HG03469 (cell line): ENCODE measurements around the gene CCL11.

Experiments
- ATAC-seq: cut with Tn5 transposase; IDR thresholded peaks from one replicate; pipeline ENCODE4 v1.9.1; 2021; ENCODE audit warnings: mild to moderate bottlenecking, moderate library complexity, moderate number of reproducible peaks; ENCODE audit not compliant: unreplicated experiment

Gene CCL11

GRCh38 chr17:34285286-34285792 lies at the start of gene CCL11:
TSS of gene CCL11 (plus strand) at chr17:34285742. CDS start at chr17:34285809, 67 bp downstream.
- ATAC-seq = no peak

DNA sequence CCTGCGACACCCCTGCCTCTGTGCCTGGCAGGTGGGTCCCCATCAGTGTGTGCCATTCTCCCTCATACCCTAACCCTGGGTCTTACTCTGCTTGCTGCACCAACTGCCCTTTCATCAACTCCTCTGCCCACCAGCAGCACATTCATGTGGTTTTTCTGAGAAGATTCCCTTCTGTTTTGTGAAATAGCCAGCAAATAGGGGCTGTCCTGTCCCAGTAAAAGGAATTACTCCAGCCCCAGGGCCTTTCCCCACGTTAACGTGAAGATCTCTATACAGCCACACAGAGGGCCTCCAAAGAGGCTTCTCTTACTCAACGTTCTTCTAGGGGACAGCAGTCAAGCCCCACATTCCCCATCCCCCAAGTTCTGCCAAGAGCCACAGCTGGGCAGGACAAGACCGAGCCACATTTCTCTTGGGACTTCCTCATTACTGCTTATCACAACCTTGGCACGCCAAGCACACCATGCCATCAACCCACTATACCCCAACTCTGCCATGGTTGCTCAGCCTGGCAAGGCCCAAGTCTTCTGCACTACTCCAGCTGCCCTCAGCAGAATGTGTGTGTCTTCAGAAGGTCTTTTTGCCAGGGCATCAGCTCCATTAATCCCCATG lies 49.2 kb upstream of the CCL11 start:
- no peak for ATAC-seq

GRCh38 chr17:34237458-34237857 lies 48.1 kb upstream of the CCL11 start:
- ATAC-seq = no peak

- ATAC-seq = no peak
Observed at GRCh38 chr17:34241062-34241461, 44.5 kb upstream of the CCL11 start.

GRCh38 chr17:34242587-34243363 lies 42.8 kb upstream of the CCL11 start:
- ATAC-seq = no peak

DNA sequence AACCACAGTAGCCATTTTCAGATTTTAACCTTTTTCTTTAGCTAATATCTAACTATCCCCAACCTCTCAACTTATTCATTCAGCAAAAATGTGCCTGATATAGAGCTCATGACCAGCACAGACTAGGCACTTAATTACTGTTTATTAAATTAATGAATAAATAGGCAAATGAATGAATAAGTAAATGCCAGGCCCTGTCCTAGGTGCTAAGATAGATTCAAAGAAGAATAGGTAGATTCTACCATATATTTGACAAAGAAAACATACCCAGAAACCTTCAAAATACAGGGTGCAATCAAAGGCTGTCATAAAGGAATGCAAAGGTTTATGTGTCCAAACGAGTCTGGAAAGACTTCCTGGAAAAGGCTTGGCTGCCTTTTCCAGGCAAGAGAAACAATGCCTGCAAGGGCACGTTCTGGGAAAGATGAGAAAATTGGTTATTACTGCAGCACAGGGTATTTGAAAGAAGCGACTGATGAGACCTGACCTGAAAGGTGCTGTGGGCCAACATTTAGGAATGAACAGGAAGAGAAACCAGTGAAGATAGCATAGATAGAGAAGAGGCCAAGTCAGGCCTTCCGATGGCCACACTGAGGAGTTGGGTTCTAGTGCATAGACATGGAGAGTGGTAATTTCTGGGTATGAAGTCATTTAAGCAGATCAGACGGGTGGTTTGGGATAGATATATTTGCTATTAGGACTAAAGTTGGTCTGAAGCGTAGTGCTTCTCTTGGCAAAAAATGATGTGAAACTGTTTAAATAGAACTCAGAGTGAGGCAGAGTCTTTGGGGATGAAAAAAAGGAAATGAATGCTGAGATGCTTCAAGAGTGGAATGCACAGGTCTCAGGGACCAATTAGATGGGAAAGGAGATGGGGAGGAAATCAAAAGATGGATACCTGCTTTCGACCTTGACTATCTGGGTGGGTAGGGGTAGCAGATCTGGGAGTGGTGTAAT lies 41.9 kb upstream of the CCL11 start:
- ATAC-seq = no peak

- no peak for ATAC-seq
Observed at GRCh38 chr17:34245351-34245905, 40.1 kb upstream of the CCL11 start.

GRCh38 chr17:34246446-34246845 lies 39.1 kb upstream of the CCL11 start:
- ATAC-seq = no peak

- no peak for ATAC-seq
Observed at GRCh38 chr17:34246881-34247280, 38.7 kb upstream of the CCL11 start.

DNA sequence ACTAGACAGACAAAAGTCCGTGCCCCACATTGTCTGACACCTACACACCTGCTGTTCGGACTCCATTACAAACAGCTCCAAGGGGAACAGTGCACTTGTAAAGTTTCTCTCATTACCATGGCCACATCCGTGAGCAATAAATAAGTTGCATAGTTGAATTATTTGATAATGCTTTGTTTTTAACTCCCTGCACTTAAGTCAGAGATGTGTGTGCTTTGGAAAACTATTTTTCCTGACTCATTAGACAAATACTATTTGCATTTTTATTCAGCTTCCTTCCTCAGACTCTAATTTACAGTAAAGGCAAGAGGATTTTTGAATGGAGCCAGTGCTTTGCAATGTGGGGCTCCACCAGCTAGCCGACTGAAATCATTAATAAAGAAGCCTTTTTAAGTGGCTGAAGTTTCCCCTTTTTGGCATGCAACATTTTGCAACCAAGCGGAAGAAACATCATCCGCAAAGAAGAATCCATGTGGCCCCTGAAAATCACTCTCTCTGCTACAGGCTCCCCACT lies 37.0 kb upstream of the CCL11 start:
- ATAC-seq = no peak

DNA sequence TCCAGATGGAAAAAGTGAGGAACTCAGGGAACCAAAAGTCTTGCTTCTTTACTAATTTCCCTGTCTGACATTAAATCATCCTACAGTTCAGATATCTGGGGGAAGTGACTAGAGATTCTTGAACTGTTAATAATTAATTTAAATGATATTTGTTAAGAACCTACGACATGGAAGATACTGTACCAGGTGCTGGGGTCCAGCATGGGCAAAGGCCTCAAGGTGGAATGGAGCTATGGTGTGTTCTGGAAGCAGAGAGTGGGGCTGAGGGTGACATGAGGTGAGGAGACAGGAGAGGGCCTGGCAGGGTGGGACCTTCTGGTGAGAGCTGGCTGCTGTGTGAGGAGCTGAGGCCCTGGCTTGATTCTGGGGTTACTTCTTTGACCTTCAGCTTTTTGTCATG lies 36.5 kb upstream of the CCL11 start:
- no peak for ATAC-seq

DNA sequence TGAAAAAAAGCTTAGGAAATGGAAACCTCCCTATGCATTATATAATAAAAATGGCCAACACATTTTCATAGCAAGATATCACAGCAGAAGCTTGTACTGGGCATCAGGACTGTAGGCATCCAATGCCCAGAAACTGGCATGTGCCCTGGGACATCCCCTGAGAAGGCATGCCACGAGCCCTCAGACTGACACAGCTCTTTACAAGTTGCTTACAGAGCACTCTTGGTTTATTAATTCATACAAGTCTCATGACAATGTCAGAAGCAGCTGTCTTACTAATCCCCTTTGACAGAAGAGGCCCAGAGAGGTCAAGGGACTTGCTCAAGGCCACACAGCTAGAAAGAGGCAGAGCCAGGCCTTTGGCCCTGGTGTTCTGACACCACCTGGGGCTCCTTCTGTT lies 36.1 kb upstream of the CCL11 start:
- no peak for ATAC-seq

DNA sequence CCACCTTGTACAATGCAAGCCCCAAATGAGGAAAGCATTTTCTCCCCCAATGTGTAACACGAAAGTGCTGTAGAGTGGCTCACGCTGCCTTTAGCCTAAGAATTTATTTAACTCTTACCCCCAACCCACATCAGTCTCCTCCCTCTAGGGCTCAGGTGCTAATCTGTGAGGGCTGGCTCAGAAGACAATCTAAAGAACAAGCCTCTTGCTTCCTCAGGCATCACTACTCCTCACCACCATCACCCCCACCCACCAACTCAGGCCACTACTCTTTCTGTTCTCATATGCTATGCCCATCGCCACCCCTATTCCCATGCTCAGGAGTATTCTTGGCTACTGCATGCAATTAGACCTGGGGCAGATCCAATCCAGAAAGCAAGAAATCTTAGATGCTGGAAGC lies 34.4 kb upstream of the CCL11 start:
- ATAC-seq = no peak

DNA sequence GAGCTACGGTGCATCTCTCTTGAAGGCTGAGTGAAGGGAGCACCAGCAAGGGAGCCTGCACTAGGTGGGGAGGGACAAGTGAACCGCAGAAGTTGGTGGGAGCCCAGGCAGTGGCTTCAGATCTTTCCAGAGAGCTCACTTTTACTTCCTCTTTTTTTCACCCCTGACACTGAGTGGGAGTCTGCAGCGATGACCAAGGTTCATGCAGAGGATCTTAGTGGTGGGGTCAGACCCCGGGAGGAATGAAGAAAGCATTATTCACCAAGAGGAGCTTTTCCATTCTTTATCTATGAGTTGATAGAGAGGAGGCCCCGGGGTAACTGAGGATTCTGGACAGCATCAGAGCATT lies 33.5 kb upstream of the CCL11 start:
- no peak for ATAC-seq

DNA sequence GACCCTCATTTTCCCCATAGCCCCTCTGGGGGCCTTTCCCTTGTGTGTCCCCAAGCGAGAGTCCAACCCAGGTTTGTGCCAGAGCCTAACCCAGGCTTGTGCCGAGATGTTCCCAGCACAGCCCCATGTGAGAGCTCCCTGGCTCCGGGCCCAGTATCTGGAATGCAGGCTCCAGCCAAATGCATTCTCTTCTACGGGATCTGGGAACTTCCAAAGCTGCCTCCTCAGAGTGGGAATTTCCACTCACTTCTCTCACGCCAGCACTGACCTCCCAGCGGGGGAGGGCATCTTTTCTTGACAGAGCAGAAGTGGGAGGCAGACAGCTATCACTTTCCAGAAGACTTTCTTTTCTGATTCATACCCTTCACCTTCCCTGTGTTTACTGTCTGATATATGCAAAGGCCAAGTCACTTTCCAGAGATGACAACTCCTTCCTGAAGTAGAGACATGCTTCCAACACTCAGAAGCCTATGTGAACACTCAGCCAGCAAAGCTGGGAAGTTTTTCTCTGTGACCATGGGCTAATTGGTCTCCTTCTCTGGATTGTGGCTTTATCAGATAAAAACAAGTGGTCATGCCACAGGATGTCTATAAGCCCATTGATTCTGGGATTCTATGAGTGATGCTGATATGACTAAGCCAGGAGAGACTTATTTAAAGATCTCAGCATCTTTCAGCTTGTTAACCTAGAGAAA lies 33.0 kb upstream of the CCL11 start:
- ATAC-seq = no peak

- no peak for ATAC-seq
Observed at GRCh38 chr17:34253139-34253525, 32.4 kb upstream of the CCL11 start.

DNA sequence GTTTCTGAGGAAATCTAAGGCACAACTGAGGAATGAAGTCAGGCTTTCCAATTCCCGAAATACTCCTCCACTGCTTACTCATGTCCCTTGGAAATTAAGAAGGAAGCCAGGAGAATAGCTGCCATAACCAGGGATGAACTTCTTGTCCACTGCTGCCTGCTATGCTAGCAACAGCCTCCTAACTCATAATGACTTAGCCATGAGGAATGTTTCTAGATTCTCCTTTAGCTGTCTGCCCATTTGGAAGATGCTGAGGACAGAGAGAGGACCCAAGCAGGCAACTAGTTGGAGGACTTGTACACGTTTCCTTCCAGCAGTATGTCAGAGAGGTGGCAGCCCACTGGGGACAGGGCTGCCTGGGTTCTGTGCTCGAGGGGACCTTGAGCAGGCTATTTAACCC lies 31.4 kb upstream of the CCL11 start:
- ATAC-seq = no peak

GRCh38 chr17:34254651-34255380 lies 30.7 kb upstream of the CCL11 start, which contains the start of gene CCL2:
TSS of gene CCL2 (plus strand) at chr17:34255285. CDS start at chr17:34255350, 65 bp downstream.
- no peak for ATAC-seq

GRCh38 chr17:34255381-34255732 lies 30.2 kb upstream of the CCL11 start:
- ATAC-seq = no peak

DNA sequence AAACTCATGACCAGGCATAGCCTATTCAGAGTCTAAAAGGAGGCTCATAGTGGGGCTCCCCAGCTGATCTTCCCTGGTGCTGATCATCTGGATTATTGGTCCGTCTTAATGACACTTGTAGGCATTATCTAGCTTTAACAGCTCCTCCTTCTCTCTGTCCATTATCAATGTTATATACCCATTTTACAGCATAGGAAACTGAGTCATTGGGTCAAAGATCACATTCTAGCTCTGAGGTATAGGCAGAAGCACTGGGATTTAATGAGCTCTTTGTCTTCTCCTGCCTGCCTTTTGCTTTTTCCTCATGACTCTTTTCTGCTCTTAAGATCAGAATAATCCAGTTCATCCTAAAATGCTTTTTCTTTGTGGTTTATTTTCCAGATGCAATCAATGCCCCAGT lies 29.7 kb upstream of the CCL11 start:
- ATAC-seq = no peak
